H1 (cell line): ENCODE results near the gene MSH5.

Experiments
- CTCF ChIP-seq, 3 experiments: IDR thresholded peaks; 1 replicate in 2 of 3; 2 replicates in 1 of 3; pipeline versions ENCODE4 v1.5.1 to v1.6.1; 2011; ENCODE audit warnings: low read length in 3 of 3, mild to moderate bottlenecking in 3 of 3, inconsistent platforms in 2 of 3, low read depth in 1 of 3, moderate library complexity in 1 of 3; ENCODE audit not compliant: insufficient read depth in 1 of 3; ENCODE audit errors: control extremely low read depth in 1 of 3
- E2F6 ChIP-seq: IDR thresholded peaks from 2 replicates; pipeline ENCODE4 v1.6.1; 2012; ENCODE audit warnings: inconsistent platforms
- KDM5A ChIP-seq: fragments of 200-600 bp; IDR thresholded peaks from 2 replicates; pipeline ENCODE4 v1.7.1; 2012; ENCODE audit warnings: mild to moderate bottlenecking, low read length, inconsistent platforms, mixed read lengths
- SUZ12 ChIP-seq: fragments of 200-600 bp; sonication (generic); IDR thresholded peaks from 2 replicates; pipeline ENCODE4 v1.6.1; 2012; ENCODE audit warnings: mild to moderate bottlenecking, inconsistent platforms, low read length, moderate library complexity, mixed read lengths
- TAF1 ChIP-seq: IDR thresholded peaks from 2 replicates; pipeline ENCODE4 v1.6.1; 2011; ENCODE audit warnings: mild to moderate bottlenecking, low read depth, low read length
- USF2 ChIP-seq: IDR thresholded peaks from 2 replicates; pipeline ENCODE4 v1.6.1; 2011; ENCODE audit warnings: low read length, improper control_type of control experiment

GRCh38 chr6:31713465-31713864, 26.3 kb upstream of the MSH5 start:
- TF ChIP-seq SUZ12 (no peak), USF2 (no peak), E2F6 (no peak), CTCF (IDR thresholded peaks at IDR 0.05; ENCODE audit: control extremely low read depth in 1 of 3, insufficient read depth in 1 of 3, low read depth in 1 of 3, low read length in 3 of 3) (no peak), KDM5A (no peak), TAF1 (no peak)
